OCI-LY1 (cell line): Measurements from ENCODE around the gene ANKRD10.

Experiments used
- H2AFZ ChIP-seq: fragments of 200-600 bp; sonication (generic), shearing (Covaris generic); 2 replicates; pipeline ENCODE4 v1.6.0; 2014; ENCODE audit warnings: antibody characterized with exemption, mild to moderate bottlenecking, low read length
- H3F3A ChIP-seq: fragments of 200-600 bp; sonication (generic), shearing (Covaris generic); 2 replicates; pipeline ENCODE4 v1.6.0; 2014; ENCODE audit warnings: mild to moderate bottlenecking, antibody characterized with exemption, low read length, moderate library complexity; ENCODE audit not compliant: insufficient read depth
- H3K27ac ChIP-seq: fragments of 200-600 bp; sonication (generic); 2 replicates; pipeline ENCODE4 v1.5.1; 2014; ENCODE audit warnings: low read length, mixed run types, mild to moderate bottlenecking, low read depth; ENCODE audit not compliant: poor library complexity, severe bottlenecking
- H3K27me3 ChIP-seq: fragments of 200-600 bp; sonication (generic); 2 replicates; pipeline ENCODE4 v1.6.0; 2014; ENCODE audit warnings: antibody characterized with exemption, mild to moderate bottlenecking, low read length, moderate library complexity; ENCODE audit not compliant: insufficient read depth
- H3K36me3 ChIP-seq: fragments of 200-600 bp; sonication (generic); 2 replicates; pipeline ENCODE4 v1.6.1; 2014; ENCODE audit warnings: mild to moderate bottlenecking, antibody characterized with exemption, low read length, moderate library complexity, mixed read lengths; ENCODE audit not compliant: insufficient read depth
- H3K4me1 ChIP-seq: fragments of 200-600 bp; sonication (generic); 2 replicates; pipeline ENCODE4 v1.5.1; 2014; ENCODE audit warnings: mild to moderate bottlenecking, low read length, moderate library complexity; ENCODE audit not compliant: insufficient read depth, severe bottlenecking
- H3K4me2 ChIP-seq: fragments of 200-600 bp; sonication (generic), shearing (Covaris generic); 2 replicates; pipeline ENCODE4 v1.6.1; 2014; ENCODE audit warnings: low read length
- H3K4me3 ChIP-seq: fragments of 200-600 bp; sonication (generic); 2 replicates; pipeline ENCODE4 v1.5.1; 2014; ENCODE audit warnings: low read length, low read depth, mild to moderate bottlenecking, mixed read lengths; ENCODE audit not compliant: poor library complexity, severe bottlenecking
- H3K79me2 ChIP-seq: fragments of 200-600 bp; shearing (Covaris generic); 2 replicates; pipeline ENCODE4 v1.6.1; 2016; ENCODE audit warnings: mixed run types, low read length, mixed read lengths; ENCODE audit not compliant: insufficient read depth
- H3K9ac ChIP-seq: fragments of 200-600 bp; sonication (generic), shearing (Covaris generic); 2 replicates; pipeline ENCODE4 v1.6.1; 2014; ENCODE audit warnings: mild to moderate bottlenecking, low read length, mixed read lengths
- H3K9me2 ChIP-seq: fragments of 200-600 bp; sonication (generic), shearing (Covaris generic); 2 replicates; pipeline ENCODE4 v1.6.1; 2014; ENCODE audit warnings: low read depth, mild to moderate bottlenecking, low read length, mixed read lengths
- H3K9me3 ChIP-seq: fragments of 200-600 bp; shearing (Covaris generic); 2 replicates; pipeline ENCODE4 v1.6.1; 2014; ENCODE audit warnings: low read length, mixed read lengths
- H4K20me1 ChIP-seq: fragments of 200-600 bp; sonication (generic), shearing (Covaris generic); 2 replicates; pipeline ENCODE4 v1.6.0; 2016; ENCODE audit warnings: mild to moderate bottlenecking, low read length; ENCODE audit not compliant: insufficient read depth
- EZH2 ChIP-seq: fragments of 200-600 bp; sonication (generic), shearing (Covaris generic); IDR thresholded peaks from 2 replicates; pipeline ENCODE4 v1.8.0; 2017; ENCODE audit warnings: borderline replicate concordance, mixed run types, mild to moderate bottlenecking, antibody characterized with exemption, low read length, moderate library complexity, mixed read lengths
- TF ChIP-seq, protein P1 (sequence below): fragments of 200-600 bp; sonication (generic), shearing (Covaris generic); IDR thresholded peaks from 2 replicates; pipeline ENCODE4 v1.5.1; 2017; ENCODE audit warnings: mild to moderate bottlenecking, antibody characterized with exemption, low read length, moderate library complexity, mixed read lengths

Gene ANKRD10

DNA sequence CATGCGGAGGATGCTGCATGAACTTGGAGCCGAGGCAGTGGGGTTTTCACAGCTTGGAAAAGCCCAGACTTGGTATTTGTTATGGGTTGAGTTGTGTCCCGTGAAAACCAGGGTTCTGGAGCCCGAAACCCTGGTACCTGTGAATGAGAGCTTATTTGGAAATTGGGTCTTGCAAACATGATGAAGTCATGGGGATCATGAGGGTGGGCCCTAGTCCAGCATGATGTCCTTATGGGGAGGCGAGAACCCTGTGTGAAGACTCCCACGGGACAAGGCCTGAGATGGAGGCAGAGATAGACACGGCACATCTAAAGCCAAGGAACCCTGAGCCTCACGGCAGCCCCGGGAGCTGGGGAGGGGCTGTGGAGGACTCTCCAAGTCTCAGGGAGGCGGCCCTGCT, 82.3 kb downstream of the ANKRD10 start:
- Histone ChIP-seq H3K4me3 (no peak overlapping the region), H2AFZ (no peak overlapping the region), H3K4me2 (no peak overlapping the region), H4K20me1 (no peaks in the 10 kb centered on the region), H3K36me3 (no peaks in the 10 kb centered on the region), H3K4me1 (no peaks in the 10 kb centered on the region), H3K27ac (no peak overlapping the region), H3K9me3 (0 out of 2 replicates have a peak, but pooled peaks cover 2% of the 10 kb centered on the region), H3K79me2 (no peaks in the 10 kb centered on the region), H3K9me2 (no peaks in the 10 kb centered on the region), H3K27me3 (peaks cover 14% of the 10 kb centered on the region; the same call in 1 of the 2 replicates), H3F3A (no peaks in the 10 kb centered on the region), H3K9ac (no peak overlapping the region)
- TF ChIP-seq, protein P1, sequence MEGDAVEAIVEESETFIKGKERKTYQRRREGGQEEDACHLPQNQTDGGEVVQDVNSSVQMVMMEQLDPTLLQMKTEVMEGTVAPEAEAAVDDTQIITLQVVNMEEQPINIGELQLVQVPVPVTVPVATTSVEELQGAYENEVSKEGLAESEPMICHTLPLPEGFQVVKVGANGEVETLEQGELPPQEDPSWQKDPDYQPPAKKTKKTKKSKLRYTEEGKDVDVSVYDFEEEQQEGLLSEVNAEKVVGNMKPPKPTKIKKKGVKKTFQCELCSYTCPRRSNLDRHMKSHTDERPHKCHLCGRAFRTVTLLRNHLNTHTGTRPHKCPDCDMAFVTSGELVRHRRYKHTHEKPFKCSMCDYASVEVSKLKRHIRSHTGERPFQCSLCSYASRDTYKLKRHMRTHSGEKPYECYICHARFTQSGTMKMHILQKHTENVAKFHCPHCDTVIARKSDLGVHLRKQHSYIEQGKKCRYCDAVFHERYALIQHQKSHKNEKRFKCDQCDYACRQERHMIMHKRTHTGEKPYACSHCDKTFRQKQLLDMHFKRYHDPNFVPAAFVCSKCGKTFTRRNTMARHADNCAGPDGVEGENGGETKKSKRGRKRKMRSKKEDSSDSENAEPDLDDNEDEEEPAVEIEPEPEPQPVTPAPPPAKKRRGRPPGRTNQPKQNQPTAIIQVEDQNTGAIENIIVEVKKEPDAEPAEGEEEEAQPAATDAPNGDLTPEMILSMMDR, result no peak
- TF ChIP-seq EZH2, result no peak

DNA sequence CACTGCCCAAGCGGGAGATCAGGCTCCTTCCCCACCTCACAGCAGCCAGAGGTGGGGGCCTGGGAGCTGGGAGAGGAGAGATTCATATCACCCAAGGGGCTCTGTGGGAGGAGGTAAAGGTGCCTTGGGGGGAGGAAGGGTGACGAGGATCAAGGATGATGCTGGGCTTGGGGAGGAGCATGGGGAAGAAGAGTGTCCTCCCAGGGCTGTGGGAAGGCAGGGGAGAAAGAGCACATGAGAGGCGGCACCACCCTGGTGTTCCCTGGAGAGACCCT, 82.7 kb downstream of the ANKRD10 start:
- Histone ChIP-seq H4K20me1 (no peaks in the 10 kb centered on the region), H3K4me2 (no peak overlapping the region), H3K4me1 (no peaks in the 10 kb centered on the region), H3K9me3 (0 out of 2 replicates have a peak, but pooled peaks cover 2% of the 10 kb centered on the region), H3K79me2 (no peaks in the 10 kb centered on the region), H3K9me2 (no peaks in the 10 kb centered on the region), H3K36me3 (no peaks in the 10 kb centered on the region), H3K27me3 (peaks cover 14% of the 10 kb centered on the region; the same call in 1 of the 2 replicates), H2AFZ (no peak overlapping the region), H3K9ac (no peak overlapping the region), H3K4me3 (no peak overlapping the region), H3K27ac (no peak overlapping the region), H3F3A (no peaks in the 10 kb centered on the region)
- TF ChIP-seq, protein P1, result no peak
- no peak for TF ChIP-seq EZH2

DNA sequence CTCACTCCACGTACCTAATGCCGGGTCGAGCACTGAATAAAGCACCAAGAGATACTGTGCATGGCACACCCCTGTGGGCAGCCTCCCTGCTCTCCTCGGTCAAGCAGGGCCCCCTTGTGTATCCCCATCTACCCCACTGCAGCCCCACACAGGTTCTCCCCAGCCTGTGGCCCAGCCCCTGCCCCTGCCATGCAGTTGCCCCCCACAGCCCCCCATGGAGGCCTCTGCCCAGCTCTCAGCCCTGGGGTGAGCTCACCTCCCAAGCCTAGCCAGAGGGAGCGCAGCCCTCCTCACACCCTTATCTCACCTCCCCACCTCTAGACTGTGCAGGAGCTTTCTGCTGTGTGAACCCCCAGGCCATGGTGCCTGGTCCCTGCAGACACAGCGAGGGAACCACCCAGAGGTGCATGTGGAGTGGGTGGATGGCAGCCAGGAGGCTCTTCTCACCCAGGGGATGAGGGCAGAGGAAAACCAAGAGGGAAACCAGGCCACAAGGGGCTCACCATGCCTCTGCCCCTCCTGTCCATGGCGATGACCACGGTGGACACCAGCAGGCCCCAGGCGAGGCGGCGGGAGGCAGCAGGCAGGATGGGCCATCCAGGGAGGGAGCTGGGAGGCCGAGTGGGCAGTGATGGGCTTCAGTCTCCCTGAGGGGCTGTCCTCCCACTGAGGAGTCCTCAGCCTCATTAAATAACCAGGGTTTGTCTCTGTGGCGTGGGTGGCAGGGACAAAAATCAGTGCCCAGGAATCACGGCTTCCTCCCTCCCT, 83.2 kb downstream of the ANKRD10 start:
- Histone ChIP-seq H3K9me3 (0 out of 2 replicates have a peak, but pooled peaks cover 2% of the 10 kb centered on the region), H4K20me1 (no peaks in the 10 kb centered on the region), H3K79me2 (no peaks in the 10 kb centered on the region), H3K4me1 (no peaks in the 10 kb centered on the region), H3K9ac (no peak overlapping the region), H3K4me3 (no peak overlapping the region), H3K27me3 (peaks cover 14% of the 10 kb centered on the region; the same call in 1 of the 2 replicates), H3K4me2 (no peak overlapping the region), H3F3A (no peaks in the 10 kb centered on the region), H2AFZ (no peak overlapping the region), H3K27ac (no peak overlapping the region), H3K36me3 (no peaks in the 10 kb centered on the region), H3K9me2 (no peaks in the 10 kb centered on the region)
- TF ChIP-seq EZH2, result no peak
- TF ChIP-seq, protein P1, result no peak
